ENCODE data around the gene SIPA1L3.

The SIPA1L3 gene

GRCh38 chr19:38253788-38254187 lies 346.8 kb downstream of the SIPA1L3 start:
- H3K4me1 ChIP-seq (ENCODE audit: insufficient read depth, low read length, severe bottlenecking) = no peaks in the 10 kb centered on the region
- H3K4me3 ChIP-seq (ENCODE audit: low read depth, low read length, poor library complexity, severe bottlenecking) = no peak overlapping the region
- H2AFZ ChIP-seq (ENCODE audit: low read length) = no peak overlapping the region
- no peaks in the 10 kb centered on the region for H3K79me2 ChIP-seq (ENCODE audit: insufficient read depth, low read length)
- no peak overlapping the region for H3K4me2 ChIP-seq (ENCODE audit: low read length)
- H4K20me1 ChIP-seq (ENCODE audit: insufficient read depth, low read length) = no peaks in the 10 kb centered on the region
- no peaks in the 10 kb centered on the region for H3F3A ChIP-seq (ENCODE audit: insufficient read depth, low read length)
- H3K27ac ChIP-seq (ENCODE audit: low read depth, low read length, poor library complexity, severe bottlenecking) = no peak overlapping the region
- no peaks in the 10 kb centered on the region for H3K9me2 ChIP-seq (ENCODE audit: low read depth, low read length)
- H3K9me3 ChIP-seq (ENCODE audit: low read length) = no peaks in the 10 kb centered on the region
- TF ChIP-seq, protein P1, sequence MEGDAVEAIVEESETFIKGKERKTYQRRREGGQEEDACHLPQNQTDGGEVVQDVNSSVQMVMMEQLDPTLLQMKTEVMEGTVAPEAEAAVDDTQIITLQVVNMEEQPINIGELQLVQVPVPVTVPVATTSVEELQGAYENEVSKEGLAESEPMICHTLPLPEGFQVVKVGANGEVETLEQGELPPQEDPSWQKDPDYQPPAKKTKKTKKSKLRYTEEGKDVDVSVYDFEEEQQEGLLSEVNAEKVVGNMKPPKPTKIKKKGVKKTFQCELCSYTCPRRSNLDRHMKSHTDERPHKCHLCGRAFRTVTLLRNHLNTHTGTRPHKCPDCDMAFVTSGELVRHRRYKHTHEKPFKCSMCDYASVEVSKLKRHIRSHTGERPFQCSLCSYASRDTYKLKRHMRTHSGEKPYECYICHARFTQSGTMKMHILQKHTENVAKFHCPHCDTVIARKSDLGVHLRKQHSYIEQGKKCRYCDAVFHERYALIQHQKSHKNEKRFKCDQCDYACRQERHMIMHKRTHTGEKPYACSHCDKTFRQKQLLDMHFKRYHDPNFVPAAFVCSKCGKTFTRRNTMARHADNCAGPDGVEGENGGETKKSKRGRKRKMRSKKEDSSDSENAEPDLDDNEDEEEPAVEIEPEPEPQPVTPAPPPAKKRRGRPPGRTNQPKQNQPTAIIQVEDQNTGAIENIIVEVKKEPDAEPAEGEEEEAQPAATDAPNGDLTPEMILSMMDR (IDR thresholded peaks at IDR 0.05; ENCODE audit: low read length) = no peak
- no peak for TF ChIP-seq EZH2 (IDR thresholded peaks at IDR 0.05; ENCODE audit: borderline replicate concordance, low read length)
- H3K9ac ChIP-seq (ENCODE audit: low read length) = no peak overlapping the region
- no peaks in the 10 kb centered on the region; the same call in 1 of the 2 replicates for H3K27me3 ChIP-seq (ENCODE audit: insufficient read depth, low read length)
- no peaks in the 10 kb centered on the region for H3K36me3 ChIP-seq (ENCODE audit: insufficient read depth, low read length)

- no peak overlapping the region for H3K4me3 ChIP-seq (ENCODE audit: low read depth, low read length, poor library complexity, severe bottlenecking)
- H3K9me3 ChIP-seq (ENCODE audit: low read length) = no peaks in the 10 kb centered on the region
- H3K79me2 ChIP-seq (ENCODE audit: insufficient read depth, low read length) = no peaks in the 10 kb centered on the region
- H3K4me2 ChIP-seq (ENCODE audit: low read length) = no peak overlapping the region
- H3F3A ChIP-seq (ENCODE audit: insufficient read depth, low read length) = no peaks in the 10 kb centered on the region
- H3K4me1 ChIP-seq (ENCODE audit: insufficient read depth, low read length, severe bottlenecking) = no peaks in the 10 kb centered on the region
- H4K20me1 ChIP-seq (ENCODE audit: insufficient read depth, low read length) = no peaks in the 10 kb centered on the region
- no peak overlapping the region for H2AFZ ChIP-seq (ENCODE audit: low read length)
- no peak overlapping the region for H3K27ac ChIP-seq (ENCODE audit: low read depth, low read length, poor library complexity, severe bottlenecking)
- TF ChIP-seq, protein P1 (IDR thresholded peaks at IDR 0.05; ENCODE audit: low read length) = no peak
- no peaks in the 10 kb centered on the region for H3K36me3 ChIP-seq (ENCODE audit: insufficient read depth, low read length)
- no peak overlapping the region for H3K9ac ChIP-seq (ENCODE audit: low read length)
- H3K27me3 ChIP-seq (ENCODE audit: insufficient read depth, low read length) = no peaks in the 10 kb centered on the region; the same call in 1 of the 2 replicates
- no peaks in the 10 kb centered on the region for H3K9me2 ChIP-seq (ENCODE audit: low read depth, low read length)
Measured at GRCh38 chr19:38255383-38256014, 348.5 kb downstream of the SIPA1L3 start.

All from OCI-LY1 (cell line).